ENCODE measurements around the gene GTF2A2. TPM values are rescaled to one million over a fixed set of nuclear protein-coding genes. Genes with fewer than 3 reads are reported as not detected.

The GTF2A2 gene
- total and polyA plus RNA-seq, 2 donors (not counting 1 experiment from before 2014, with no cell fraction given) = 39.7 to 60.0 TPM

- H3K4me3 ChIP-seq (ENCODE audit: control extremely low read depth in 1 of 5, extremely low read depth in 1 of 5, insufficient read depth in 1 of 5, low read depth in 2 of 5, low read length in 4 of 5) = no peak overlapping the region
- no peak overlapping the region for H3K27ac Mint-ChIP-seq
- WGBS (ENCODE audit: insufficient coverage) = 100% methylated on average over 1 of the region's 2 CpGs
- no peak overlapping the region for H3K27ac ChIP-seq (ENCODE audit: low read length in 2 of 2)
- intact Hi-C loops (cut with micrococcal nuclease) = no loop called here
- CTCF ChIA-PET = interaction anchor here (1.1 kb wide), 1 partner anchor 66 kb away, joined by 3 read pairs; no protein-coding TSS in a partner anchor
- no peaks in the 10 kb centered on the region for H3K4me1 Mint-ChIP-seq
- H3K4me3 Mint-ChIP-seq = no peak overlapping the region
- no peak overlapping the region for H3K4me2 ChIP-seq (replicated peaks; ENCODE audit: low read depth, low read length, poor library complexity, severe bottlenecking)
- H3K27me3 Mint-ChIP-seq = peaks cover 17% of the 10 kb centered on the region
- H3K9me3 Mint-ChIP-seq (ENCODE audit: insufficient read depth) = no peaks in the 10 kb centered on the region
- H2AFZ ChIP-seq (ENCODE audit: insufficient read depth, low read depth, low read length, poor library complexity, severe bottlenecking) = no peak overlapping the region
- no peaks in the 10 kb centered on the region for H3K36me3 ChIP-seq (replicated peaks in 1 of 2; ENCODE audit: control extremely low read depth in 1 of 2, control insufficient read depth in 1 of 2, extremely low read depth in 1 of 2, insufficient read depth in 2 of 2, low read length in 1 of 2)
- ATAC-seq (ENCODE audit: low read depth) (no peak), DNase-seq (no peak)
- H3K9ac ChIP-seq (ENCODE audit: low read length) = no peak overlapping the region
- no peak for TF ChIP-seq CTCF (IDR thresholded peaks at IDR 0.05)
- no peak for TF ChIP-seq EZH2 (IDR thresholded peaks at IDR 0.05; ENCODE audit: borderline replicate concordance, insufficient read depth, low read depth, low read length, poor library complexity, severe bottlenecking)
- no peaks in the 10 kb centered on the region for H3K79me2 ChIP-seq (ENCODE audit: control insufficient read depth, insufficient read depth, low read length)
- H3K9me3 ChIP-seq (ENCODE audit: control extremely low read depth in 1 of 3, control insufficient read depth in 2 of 3, insufficient read depth in 1 of 3, low read length in 2 of 3) = peaks cover 0 to 4% (median 4%) of the 10 kb centered on the region in 3 donors
- H3K27me3 ChIP-seq (replicated peaks in 1 of 4; ENCODE audit: control extremely low read depth in 1 of 4, control insufficient read depth in 3 of 4, insufficient read depth in 4 of 4, low read length in 3 of 4) = peaks cover 0 to 3% (median 1%) of the 10 kb centered on the region in 4 experiments
- H4K20me1 ChIP-seq (ENCODE audit: control insufficient read depth, insufficient read depth, low read length, poor library complexity, severe bottlenecking) = no peaks in the 10 kb centered on the region
- POLR2A ChIA-PET = no interaction called here
- no peaks in the 10 kb centered on the region for H3K4me1 ChIP-seq (ENCODE audit: control insufficient read depth in 2 of 2, insufficient read depth in 2 of 2, low read length in 2 of 2)
These were observed 58.9 kb downstream of the GTF2A2 start for GRCh38 chr15:59598461-59598860.

GRCh38 chr15:59596640-59597039 is 60.7 kb downstream of the GTF2A2 start:
- Histone ChIP-seq H3K4me2 (replicated peaks; ENCODE audit: low read depth, low read length, poor library complexity, severe bottlenecking) (no peak overlapping the region), H3K4me3 (ENCODE audit: control extremely low read depth in 1 of 5, extremely low read depth in 1 of 5, insufficient read depth in 1 of 5, low read depth in 2 of 5, low read length in 4 of 5) (no peak overlapping the region), H3K4me1 (ENCODE audit: control insufficient read depth in 2 of 2, insufficient read depth in 2 of 2, low read length in 2 of 2) (no peaks in the 10 kb centered on the region), H3K36me3 (replicated peaks in 1 of 2; ENCODE audit: control extremely low read depth in 1 of 2, control insufficient read depth in 1 of 2, extremely low read depth in 1 of 2, insufficient read depth in 2 of 2, low read length in 1 of 2) (no peaks in the 10 kb centered on the region), H3K9ac (ENCODE audit: low read length) (no peak overlapping the region), H3K27me3 (replicated peaks in 1 of 4; ENCODE audit: control extremely low read depth in 1 of 4, control insufficient read depth in 3 of 4, insufficient read depth in 4 of 4, low read length in 3 of 4) (peaks cover 0 to 2% (median under 1%) of the 10 kb centered on the region in 4 experiments), H3K27ac (ENCODE audit: low read length in 2 of 2) (no peak overlapping the region), H4K20me1 (ENCODE audit: control insufficient read depth, insufficient read depth, low read length, poor library complexity, severe bottlenecking) (no peaks in the 10 kb centered on the region), H3K9me3 (ENCODE audit: control extremely low read depth in 1 of 3, control insufficient read depth in 2 of 3, insufficient read depth in 1 of 3, low read length in 2 of 3) (peaks cover 0 to 4% (median 2%) of the 10 kb centered on the region in 3 donors), H2AFZ (ENCODE audit: insufficient read depth, low read depth, low read length, poor library complexity, severe bottlenecking) (no peak overlapping the region), H3K79me2 (ENCODE audit: control insufficient read depth, insufficient read depth, low read length) (no peaks in the 10 kb centered on the region)
- intact Hi-C loops (cut with micrococcal nuclease) = no loop called here
- Mint-ChIP-seq H3K27ac (no peak overlapping the region), H3K4me3 (no peak overlapping the region), H3K9me3 (ENCODE audit: insufficient read depth) (no peaks in the 10 kb centered on the region), H3K27me3 (peaks cover 14% of the 10 kb centered on the region), H3K4me1 (no peaks in the 10 kb centered on the region)
- TF ChIP-seq EZH2 (IDR thresholded peaks at IDR 0.05; ENCODE audit: borderline replicate concordance, insufficient read depth, low read depth, low read length, poor library complexity, severe bottlenecking) = no peak
- no peak for TF ChIP-seq CTCF (IDR thresholded peaks at IDR 0.05)
- no peak for ATAC-seq (ENCODE audit: low read depth)
- CTCF ChIA-PET = no interaction called here
- POLR2A ChIA-PET = no interaction called here
- DNase-seq = no peak

Measured in B cell (primary cell).